Measurements from ENCODE around the gene ATP1A3.

ATP1A3 gene

DNA sequence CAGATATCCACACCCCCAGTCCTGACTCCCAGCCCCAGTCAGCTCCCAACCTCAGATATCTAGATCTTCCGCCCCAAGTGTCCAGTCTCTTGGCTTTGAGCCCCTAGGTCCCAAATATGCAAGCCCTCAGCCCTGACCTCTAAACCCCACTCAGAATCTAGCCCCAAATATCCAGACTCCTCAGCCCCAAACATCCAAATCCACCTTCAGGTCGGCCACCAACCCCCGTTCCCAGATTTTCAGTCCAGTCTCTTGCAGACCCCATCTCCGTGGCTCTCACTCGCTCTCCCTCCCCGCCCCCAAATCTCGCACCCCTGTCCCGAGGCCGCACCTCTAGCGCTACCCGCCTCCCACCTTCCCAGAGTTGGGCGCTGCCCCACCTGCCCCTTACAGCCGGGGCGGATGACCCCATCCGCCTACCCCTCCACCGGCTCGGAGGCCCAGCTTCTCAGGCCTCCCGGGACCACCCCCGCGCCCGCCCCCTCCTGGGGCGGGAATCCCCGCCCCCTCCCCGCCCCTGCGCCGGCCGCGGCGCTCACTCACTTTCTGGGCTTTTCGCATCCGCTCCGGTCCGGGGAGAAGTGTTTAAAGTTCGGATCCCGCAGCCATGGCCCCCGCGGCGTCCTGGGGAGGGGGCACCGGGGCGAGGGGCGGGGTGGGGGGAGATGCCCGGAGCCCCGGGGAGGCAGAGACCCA lies 66.4 kb downstream of the ATP1A3 start:
- no peak for DNase-seq

DNA sequence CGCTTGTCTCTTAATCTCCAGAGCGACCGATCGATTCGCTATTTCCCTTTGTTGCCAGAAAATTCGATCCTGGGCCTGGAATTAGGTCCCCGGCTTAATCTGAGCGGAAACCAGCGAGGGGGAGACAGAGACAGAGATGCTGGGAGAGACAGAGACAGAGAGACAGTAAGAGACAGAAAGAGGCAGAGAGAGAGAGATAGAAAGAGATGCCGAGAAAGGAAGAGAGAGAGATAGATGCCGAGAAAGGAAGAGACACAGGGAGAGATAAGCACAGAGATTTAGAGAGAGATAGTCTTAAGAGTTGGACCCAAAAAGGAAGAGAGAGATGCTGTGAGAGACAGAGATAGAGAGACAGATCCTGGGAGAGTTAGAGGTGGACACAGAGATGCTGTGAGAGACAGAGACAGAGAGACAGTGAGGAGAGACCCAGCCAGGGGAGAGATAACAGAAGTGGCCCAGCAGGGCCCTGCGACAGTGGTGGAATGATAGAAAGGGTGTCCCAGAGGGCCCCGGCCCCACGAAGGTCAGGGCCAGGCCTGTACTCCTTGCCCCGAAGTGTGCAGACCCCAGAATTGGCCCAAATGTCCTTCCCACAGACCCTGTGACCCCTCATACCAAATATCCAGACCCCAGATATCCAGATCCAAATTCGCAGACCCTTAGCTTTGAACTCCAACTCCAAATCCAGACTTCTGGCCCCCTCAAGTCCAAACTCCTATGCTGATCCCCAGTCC lies 67.1 kb downstream of the ATP1A3 start:
- DNase-seq = no peak

DNA sequence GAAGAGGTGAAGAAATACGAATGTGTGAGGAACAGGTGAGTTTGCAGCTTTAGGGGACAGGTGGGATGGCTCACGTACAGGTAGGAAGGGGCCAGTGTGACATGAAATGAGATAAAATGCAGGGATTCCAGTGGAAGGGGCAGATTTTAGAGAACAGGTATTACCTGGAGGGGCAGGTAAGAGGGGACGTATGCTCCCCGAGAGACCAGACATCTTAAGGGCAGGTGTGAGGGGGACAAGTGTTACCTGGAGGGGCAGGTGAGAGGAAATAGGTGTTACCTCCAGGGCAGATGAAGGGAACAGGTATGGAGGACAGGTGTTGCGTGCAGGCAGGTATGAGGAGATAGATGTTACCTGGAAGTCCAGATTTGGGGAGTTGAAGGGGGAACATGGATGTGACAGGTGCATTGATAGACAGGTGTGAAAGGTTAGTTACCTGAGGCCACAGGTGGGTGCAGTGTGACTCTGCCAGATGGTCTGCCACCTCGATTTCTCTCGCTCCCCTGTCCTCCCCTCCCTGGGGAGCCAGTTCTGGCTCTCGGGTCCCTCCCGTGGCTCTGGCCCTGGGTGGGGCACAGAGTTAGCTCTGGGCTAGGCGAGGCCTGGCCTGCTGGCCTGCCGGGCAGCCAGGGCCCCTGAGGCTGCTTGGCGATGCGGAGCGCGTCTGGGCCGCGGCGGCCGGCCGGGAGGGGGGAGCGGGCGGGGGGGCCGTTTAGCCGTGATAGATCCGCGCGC lies 67.8 kb downstream of the ATP1A3 start:
- no peak for DNase-seq

DNA sequence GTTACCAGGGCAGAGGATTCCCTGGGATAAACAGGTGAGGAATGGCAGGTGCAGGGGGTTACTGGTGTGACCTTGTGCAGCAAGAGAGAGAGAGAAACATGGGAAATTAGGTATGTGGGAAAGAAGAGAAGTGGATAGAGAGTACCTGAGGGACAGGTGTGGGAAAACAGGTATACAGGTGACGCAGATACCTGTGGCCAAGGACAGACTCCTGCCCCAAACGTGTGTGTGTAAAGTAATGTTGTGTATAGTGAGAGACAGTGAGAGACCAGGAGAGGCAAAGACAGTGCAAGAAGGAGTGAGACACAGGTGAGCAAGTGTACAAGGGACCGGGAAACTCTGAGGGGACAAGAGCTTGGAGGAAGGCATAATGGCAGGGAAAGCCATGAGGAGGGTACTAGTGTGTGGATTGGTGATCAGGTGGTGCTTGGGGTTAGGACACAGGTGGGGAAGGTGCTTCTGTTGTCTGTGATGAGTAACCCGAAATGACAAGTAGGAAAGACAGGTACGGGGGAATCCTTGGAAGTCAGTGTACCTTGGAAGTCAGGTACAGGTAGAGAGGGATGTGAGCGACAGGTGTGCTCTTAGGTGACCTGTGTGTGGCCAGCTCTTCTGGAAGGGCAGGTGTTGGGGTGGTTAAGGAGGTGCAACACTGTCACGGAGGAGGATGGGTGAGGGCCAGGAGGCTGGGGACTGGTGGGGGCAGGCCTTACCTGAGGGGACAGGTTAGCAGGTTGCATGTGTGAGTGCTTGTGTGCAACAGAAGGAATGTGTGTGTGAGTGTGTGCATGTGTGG lies 68.6 kb downstream of the ATP1A3 start:
- no peak for DNase-seq

DNA sequence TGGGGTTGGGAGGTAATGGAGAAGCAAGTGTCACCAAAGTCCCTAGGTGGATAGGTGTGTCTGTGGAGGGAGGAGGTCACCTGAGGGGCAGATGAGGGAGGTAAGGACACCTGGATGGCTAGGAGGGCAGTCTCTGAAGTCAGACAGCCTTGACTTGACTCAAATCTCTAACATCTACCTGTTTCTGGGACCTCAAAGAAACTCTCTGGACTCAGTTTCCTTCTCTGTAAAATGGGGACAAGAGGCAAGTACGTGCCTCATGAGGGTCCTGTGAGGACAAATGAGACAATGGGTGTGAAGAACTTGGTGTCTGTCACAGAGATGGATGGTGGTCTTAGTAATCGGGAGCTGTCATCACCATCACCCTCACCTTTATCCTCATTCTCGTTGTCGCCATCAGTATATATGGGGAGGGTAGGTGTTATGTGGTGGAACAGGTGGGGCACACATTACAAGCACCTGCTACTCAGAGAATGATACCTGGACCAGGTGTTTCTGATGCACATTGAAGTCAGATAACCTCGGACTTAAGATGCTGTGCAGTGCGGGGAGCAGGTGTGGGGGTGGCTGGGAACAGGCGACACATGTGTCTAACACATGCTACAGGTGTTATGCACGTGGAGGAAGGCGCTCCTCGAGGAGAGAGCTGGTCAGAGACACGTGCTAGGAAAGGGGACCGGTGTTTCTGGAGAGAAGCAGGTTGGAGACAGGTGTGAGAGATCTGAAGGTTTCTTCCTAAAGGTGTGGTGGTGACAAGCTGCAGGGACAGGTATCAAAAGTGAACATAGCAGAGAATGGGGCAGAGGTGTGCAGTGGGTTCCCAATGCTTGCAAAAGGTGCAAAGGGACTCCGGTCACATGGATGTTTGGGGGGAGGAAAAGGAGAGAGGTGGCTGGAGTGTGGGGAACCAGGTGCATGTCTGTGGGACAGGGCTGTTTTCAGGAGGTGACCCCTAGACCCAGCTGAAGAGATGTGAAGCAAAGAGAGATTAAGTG lies 69.6 kb downstream of the ATP1A3 start:
- no peak for DNase-seq

DNA sequence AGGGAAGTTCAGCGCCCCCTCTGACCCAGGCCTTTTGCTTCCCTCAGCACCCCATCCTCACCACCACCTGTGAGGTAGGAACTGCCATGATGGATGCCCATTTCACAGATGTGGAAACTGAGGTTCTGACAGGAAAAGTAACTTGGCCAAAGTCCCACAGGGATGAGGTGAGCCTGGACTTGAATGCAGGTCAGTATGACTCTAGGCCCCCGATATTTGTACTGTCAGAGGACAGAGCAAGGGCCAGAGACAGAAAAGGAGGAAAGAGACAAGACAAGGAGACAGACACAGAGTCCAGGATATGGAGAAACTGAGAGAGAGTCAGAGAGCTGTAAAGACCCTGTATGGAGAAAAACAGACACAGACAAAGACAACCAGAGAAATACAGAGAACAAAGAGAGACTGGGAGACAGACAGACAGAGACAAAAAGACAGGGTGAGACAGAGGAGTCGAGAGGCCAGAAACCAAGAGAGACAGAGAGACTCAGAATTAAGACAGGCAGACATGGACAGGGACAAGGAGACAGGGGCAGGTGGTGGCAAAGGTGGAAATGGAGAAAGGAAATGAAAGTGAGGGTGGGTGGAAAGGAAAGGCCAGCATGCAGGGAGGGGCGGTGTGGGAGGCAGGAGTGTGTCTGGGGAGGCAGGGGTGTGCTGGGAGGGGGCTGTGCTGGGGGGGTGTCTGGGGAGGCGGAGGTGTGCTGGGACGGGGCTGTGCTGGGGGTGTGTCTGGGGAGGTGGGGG lies 70.8 kb downstream of the ATP1A3 start:
- DNase-seq = no peak

DNA sequence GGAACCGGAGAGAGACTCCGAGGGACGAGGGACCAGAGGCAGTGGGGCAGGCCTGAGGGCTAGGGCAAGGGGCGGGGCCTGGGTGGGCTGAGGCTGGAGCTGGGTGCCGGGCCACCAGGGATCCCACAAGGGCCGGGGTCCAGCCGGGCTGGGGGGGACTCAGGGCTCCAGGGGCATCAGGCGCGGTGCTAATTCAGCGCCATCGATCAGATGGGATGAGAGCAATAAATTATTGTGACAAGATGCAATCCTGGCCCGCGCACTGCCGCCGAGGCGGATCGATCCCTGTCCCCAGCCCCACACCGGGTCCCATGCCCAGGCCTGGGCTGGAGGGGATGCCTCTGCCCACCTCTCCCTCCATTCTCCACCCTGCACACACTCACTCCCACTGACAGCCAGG lies 71.4 kb downstream of the ATP1A3 start:
- no peak for DNase-seq

DNA sequence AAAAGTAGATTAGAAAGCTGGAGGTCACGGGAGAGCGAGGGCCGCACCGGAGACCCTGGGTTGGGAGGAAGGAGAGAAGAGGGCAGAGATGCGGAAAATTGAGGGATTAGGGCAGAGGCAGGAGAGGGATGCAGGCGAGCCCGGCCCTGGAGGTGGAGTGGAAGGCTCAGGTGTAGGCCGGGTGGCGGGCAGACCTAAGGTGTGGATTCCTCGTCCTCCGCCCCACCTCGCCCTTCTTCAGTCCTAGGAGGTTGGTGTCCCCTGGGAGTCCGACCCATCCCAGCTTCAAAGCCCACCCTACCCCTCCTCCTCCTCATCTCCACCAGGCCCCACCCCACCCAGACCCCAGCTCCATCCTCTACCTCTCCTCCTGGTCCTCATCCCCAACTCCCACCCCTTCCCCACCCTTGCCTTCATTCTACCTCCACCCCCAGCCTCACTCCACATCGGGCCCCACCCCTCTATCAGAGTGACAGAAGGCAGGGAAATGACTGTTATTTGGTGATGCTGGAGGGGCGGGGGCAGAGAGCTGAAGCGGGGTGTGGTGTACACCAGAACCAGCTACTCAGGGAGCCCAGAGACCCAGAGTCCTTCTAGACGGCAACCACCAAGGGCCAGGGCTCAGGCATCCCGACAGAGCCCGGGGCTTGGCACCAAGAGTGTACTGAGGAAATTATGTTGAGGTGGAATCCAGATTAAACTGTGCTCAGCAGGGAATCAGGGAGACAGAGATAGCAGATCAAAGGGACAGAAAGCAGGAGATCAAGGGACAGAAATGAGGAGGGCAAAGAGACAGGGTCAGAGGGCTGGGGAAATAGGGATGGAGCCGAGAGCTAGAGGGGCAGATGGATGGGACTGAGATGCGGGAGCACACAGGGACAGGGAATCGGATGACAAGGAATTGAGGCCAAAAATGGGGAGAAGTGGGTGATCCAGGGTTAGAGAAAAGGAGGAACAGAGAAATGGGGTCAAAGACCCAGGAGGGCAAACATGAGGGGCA lies 72.2 kb downstream of the ATP1A3 start:
- no peak for DNase-seq

DNA sequence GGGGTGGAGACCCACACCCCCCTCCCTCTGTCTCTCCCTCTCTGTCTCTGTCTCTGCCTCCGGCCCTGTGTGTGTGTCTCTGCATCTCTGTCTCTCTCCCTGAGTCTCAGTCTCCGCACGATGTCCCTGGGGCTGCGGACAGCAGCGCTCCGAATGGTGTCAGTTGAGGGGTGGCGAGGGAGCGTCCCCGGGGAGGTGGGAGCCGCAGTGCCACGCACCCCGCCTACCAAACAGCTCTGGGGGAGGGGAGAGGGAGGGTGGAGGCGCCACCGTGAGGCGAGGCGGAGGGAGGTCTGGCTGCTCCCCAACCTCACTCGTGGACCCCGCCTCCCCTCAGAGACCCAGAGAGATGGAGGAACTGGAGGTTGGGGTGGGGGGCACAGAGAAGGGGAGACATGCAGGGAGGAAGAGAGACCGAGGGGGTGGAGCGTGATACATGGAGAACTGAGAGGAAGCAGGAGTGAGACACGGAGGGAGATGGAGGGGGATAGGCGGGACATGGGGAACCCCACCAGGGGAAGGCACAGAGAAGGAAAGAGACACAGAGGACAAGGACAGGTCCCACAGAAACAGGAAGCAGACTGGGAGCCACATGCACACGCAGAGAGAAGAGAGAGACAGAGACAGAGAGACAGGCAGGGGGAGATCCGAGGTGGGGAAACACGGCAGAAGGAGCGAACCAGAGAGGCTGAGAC lies 73.0 kb downstream of the ATP1A3 start:
- no peak for DNase-seq

DNA sequence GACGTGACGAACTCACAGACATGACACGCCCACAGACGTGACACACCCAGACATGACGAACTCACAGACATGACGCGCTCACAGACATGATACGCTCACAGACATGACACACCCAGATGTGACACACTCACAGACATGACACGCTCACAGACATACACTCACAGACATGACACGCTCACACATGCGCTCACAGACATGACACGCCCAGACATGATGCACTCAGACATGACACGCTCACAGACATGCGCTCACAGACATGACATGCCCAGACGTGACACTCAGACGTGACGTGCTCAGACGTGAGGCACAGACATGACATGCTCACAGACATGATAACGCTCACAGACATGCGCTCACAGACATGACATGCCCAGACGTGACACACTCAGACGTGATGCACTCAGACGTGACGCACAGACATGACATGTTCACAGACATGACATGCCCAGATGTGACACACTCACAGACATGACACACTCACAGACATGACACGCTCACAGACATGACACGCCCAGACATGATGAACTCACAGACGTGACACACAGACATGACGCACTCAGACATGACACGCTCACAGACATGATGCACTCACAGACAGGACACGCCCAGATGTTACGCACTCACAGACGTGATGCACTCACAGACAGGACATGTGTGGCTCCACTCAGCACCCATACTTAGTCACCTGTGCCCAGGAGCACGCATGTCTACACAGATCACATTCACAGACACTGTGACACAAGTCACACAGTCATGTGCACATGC lies 73.9 kb downstream of the ATP1A3 start:
- no peak for DNase-seq

DNA sequence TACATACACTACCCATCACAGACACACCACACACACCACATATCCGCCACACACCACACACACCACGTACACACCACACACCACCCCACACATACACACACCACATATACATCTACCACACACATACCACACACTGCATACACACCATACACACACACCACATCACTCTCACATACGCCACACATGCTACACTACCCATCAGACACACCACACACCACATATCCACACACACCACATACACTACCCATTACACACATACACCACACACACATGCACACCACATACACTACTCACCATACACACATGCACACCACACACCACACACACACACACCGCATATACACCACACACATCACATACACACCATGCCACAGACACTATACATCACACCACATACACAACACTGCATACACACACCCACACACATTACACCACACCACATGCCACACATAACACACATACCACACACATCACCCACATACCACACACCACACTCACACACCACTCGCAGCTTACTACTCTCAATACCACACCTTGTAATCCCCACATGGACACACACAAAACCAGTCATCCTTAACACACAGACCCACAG lies 75.3 kb downstream of the ATP1A3 start:
- DNase-seq = no peak

DNA sequence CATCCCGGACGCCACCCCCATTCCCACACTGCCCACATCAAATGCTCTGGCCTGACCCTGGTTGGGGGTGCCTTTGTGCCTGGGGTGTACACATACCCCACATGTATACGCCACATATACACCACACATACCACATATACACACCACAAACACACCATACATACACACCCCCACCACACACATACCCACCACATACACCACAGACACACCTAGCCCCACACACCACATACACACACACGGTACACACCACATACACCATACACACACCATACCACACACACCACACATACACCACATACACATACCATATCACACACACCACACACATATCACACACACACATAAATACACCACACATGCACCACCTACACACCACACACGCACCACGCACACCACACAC lies 75.9 kb downstream of the ATP1A3 start:
- no peak for DNase-seq

DNA sequence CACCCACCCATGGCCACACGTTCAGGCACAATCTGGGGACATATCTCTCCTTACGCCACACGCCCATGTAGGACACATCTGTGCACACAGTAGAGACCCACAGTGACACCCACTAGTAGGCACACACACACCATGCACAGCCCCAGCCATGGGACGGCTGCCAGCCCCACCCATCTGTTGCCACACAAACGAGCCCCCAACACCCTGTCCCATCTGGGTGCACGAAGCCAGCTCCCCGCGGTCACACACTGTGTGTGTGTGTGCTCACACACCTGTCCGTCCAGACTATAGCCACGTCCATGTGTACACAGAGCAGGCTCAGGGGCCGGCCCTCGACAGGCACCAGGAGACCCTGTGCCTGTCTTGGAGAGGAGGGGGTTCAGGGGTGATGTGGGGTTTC lies 76.4 kb downstream of the ATP1A3 start:
- no peak for DNase-seq

All from NCI-H1105 treated with DMSO at 0.1 percent for 48 hours (cell line).